A549 (cell line): ENCODE data around the gene PDGFRA. TPM values are rescaled to one million over a fixed set of nuclear protein-coding genes. Genes with fewer than 3 reads are reported as not detected.
A peak's percentile ranks its signal among the peaks of the same experiment; 100 is the strongest.

Experiments used
- ATAC-seq, 2 experiments: fragments of 200-7000 bp in 1 of 2; fragments of >200 bp in 1 of 2; cut with Nextera tagmentation in 1 of 2; cut with Tn5 transposase in 1 of 2; 3 replicates each; pipeline versions ENCODE4 v1.8.0 to v1.9.1; 2018 to 2020; ENCODE audit warnings: mild to moderate bottlenecking in 1 of 2, moderate library complexity in 1 of 2
- CTCF ChIA-PET: fragments of 300-600 bp; sonication (Branson Sonifier 250); formaldehyde crosslinking; extraction: SDS; loops from one replicate; lab custom pipeline; 2021; ENCODE audit warnings: antibody characterized with exemption, inconsistent platforms; lab: Yijun Ruan, JAX
- POLR2A ChIA-PET: fragments of 350-600 bp; formaldehyde crosslinking; extraction: SDS; loops from one replicate; lab custom pipeline; 2021; ENCODE audit warnings: antibody characterized with exemption, inconsistent platforms; lab: Yijun Ruan, JAX
- DNase-seq, 2 experiments: peaks; one replicate each; pipeline versions ENCODE4 v3.0.0 to v3.0.0-alpha.2; 2011 to 2016; ENCODE audit warnings: low read depth in 1 of 2, low spot score in 1 of 2
- FAIRE-seq: peaks from 2 replicates; lab custom pipeline; 2011; peaks lifted over from hg19 to GRCh38; lab: Jason Lieb, UNC
- H3K27ac ChIP-seq, 2 experiments: fragments of >200 bp; sonication (Bioruptor Twin); formaldehyde crosslinking; 3 replicates each; pipeline ENCODE4 v1.5.1; 2016 to 2017
- H3K4me1 ChIP-seq: fragments of >200 bp; sonication (Bioruptor Twin); formaldehyde crosslinking; 3 replicates; pipeline ENCODE4 v1.6.1; 2016
- H3K4me2 ChIP-seq: fragments of >200 bp; sonication (Bioruptor Twin); formaldehyde crosslinking; 3 replicates; pipeline ENCODE4 v1.6.1; 2016
- H3K4me3 ChIP-seq: fragments of >200 bp; sonication (Bioruptor Twin); formaldehyde crosslinking; 3 replicates; pipeline ENCODE4 v1.5.1; 2016
- H3K9me3 ChIP-seq: fragments of >200 bp; sonication (Bioruptor Twin); formaldehyde crosslinking; 3 replicates; pipeline ENCODE4 v1.6.1; 2016
- CEBPB ChIP-seq, 2 experiments: fragments of >200 bp in 1 of 2; sonication (Bioruptor Twin) in 1 of 2; formaldehyde crosslinking in 1 of 2; IDR thresholded peaks; 2 replicates each; pipeline ENCODE4 v1.6.1; 2012 to 2016
- CTCF ChIP-seq: fragments of >200 bp; sonication (Bioruptor Twin); formaldehyde crosslinking; IDR thresholded peaks from 3 replicates; pipeline ENCODE4 v1.5.1; 2016
- E2F6 ChIP-seq: IDR thresholded peaks from 2 replicates; pipeline ENCODE4 v1.6.1; 2012; ENCODE audit warnings: low read depth, borderline replicate concordance
- ESRRA ChIP-seq: fragments of 150-350 bp; IDR thresholded peaks from 2 replicates; pipeline ENCODE4 v1.6.1; 2014; ENCODE audit warnings: mild to moderate bottlenecking, low read length, borderline replicate concordance
- HOXB13 ChIP-seq: fragments of 250-450 bp; sonication (Bioruptor Pico); IDR thresholded peaks from 2 replicates; pipeline ENCODE4 v1.5.0; 2020; ENCODE audit warnings: low read depth, mild to moderate bottlenecking, moderate library complexity
- MAFK ChIP-seq: fragments of 450-650 bp; IDR thresholded peaks from 2 replicates; pipeline ENCODE4 v1.6.1; 2014; ENCODE audit not compliant: partially characterized antibody
- NFE2L2 ChIP-seq: fragments of 150-350 bp; conservative IDR thresholded peaks from 2 replicates; pipeline ENCODE4 v1.6.1; 2014; ENCODE audit warnings: low read length
- PBX3 ChIP-seq: IDR thresholded peaks from 2 replicates; pipeline ENCODE4 v1.6.1; 2012
- RAD21 ChIP-seq, 2 experiments: fragments of >200 bp in 1 of 2; sonication (Bioruptor Twin) in 1 of 2; formaldehyde crosslinking in 1 of 2; IDR thresholded peaks in 1 of 2; conservative IDR thresholded peaks in 1 of 2; 2 replicates in 1 of 2; 3 replicates in 1 of 2; pipeline ENCODE4 v1.6.1; 2012 to 2018; ENCODE audit warnings: inconsistent platforms in 1 of 2
- SMC3 ChIP-seq: fragments of >200 bp; sonication (Bioruptor Twin); formaldehyde crosslinking; IDR thresholded peaks from 3 replicates; pipeline ENCODE4 v1.6.1; 2018; ENCODE audit warnings: inconsistent platforms
- WGBS: methylation state at CpG from one replicate; pipeline ENCODE4 v1.1.6; 2017; ENCODE audit errors: missing lambda C conversion rate; 5-methylcytosine and 5-hydroxymethylcytosine counted together
- polyA plus RNA-seq, 4 experiments: library from polyadenylated mRNA; depleted of rRNA in 3 of 4; stranded (reverse); fragments of >200 nt; fragmentation: RNase III in 1 of 4; extraction: RNeasy Plus Mini Kit Qiagen cat#74134 plus additional on column Dnase treatment in 1 of 4; gene quantifications; 2 replicates in 3 of 4; 3 replicates in 1 of 4; pipeline ENCODE4 v1.2.3, GENCODE V29; 2011 to 2017

The PDGFRA gene
- polyA plus RNA-seq, 2 of the 4 experiments (the other 2 are of a cell fraction): 0.40 to 0.92 TPM

GRCh38 chr4:54322818-54323417, 93.8 kb downstream of the PDGFRA start:
- no peak for FAIRE-seq
- ChIA-PET CTCF (interaction anchor here (0.8 to 1.2 kb wide), 4 partner anchors 10 to 109 kb away, joined by 3 to 5 read pairs (median 4); no protein-coding TSS in a partner anchor), POLR2A (no interaction called here)
- Histone ChIP-seq H3K4me3 (no peak overlapping the region), H3K4me1 (no peaks in the 10 kb centered on the region), H3K9me3 (no peaks in the 10 kb centered on the region)
- WGBS: 17% methylated on average over 10 of the region's 10 CpGs
- TF ChIP-seq SMC3 (peak; percentile 54; the same call in 2 of the 3 replicates), CTCF (peak; percentile 53), E2F6 (no peak), CEBPB (IDR thresholded peaks at IDR 0.05) (no peak), RAD21 (conservative IDR thresholded peaks at IDR 0.05 in 1 of 2, IDR thresholded peaks at IDR 0.05 in 1 of 2) (peak; percentile 68 to 75)
- TF ChIP-seq, all 56 proteins: peak for 3
- H3K27ac ChIP-seq: no peak overlapping the region
- peak; percentile 87 to 96 for ATAC-seq
- H3K4me2 ChIP-seq: no peak overlapping the region
- peak; percentile 37 to 55 for DNase-seq

GRCh38 chr4:54330896-54331295, 101.8 kb downstream of the PDGFRA start:
- DNase-seq (no peak), ATAC-seq (no peak), FAIRE-seq (no peak)
- Histone ChIP-seq H3K4me2 (no peak overlapping the region), H3K9me3 (no peaks in the 10 kb centered on the region), H3K4me1 (no peaks in the 10 kb centered on the region), H3K27ac (no peak overlapping the region), H3K4me3 (no peak overlapping the region)
- ChIA-PET CTCF (no interaction called here), POLR2A (no interaction called here)
- TF ChIP-seq CEBPB (IDR thresholded peaks at IDR 0.05): no peak
- no peak for TF ChIP-seq NFE2L2
- peak; percentile 83 for TF ChIP-seq MAFK
- 19% methylated on average over 3 of the region's 3 CpGs for WGBS

GRCh38 chr4:54332542-54332941, 103.4 kb downstream of the PDGFRA start:
- no peak overlapping the region for H3K4me2 ChIP-seq

More at GRCh38 chr4:54332542-54332941, 103.4 kb downstream of the PDGFRA start:
- H3K9me3 ChIP-seq: no peaks in the 10 kb centered on the region
- H3K4me1 ChIP-seq: no peaks in the 10 kb centered on the region
- ATAC-seq: no peak
- ChIA-PET POLR2A (no interaction called here), CTCF (interaction anchor here (0.6 to 1.5 kb wide), 2 partner anchors 9 to 109 kb away, joined by 3 read pairs; no protein-coding TSS in a partner anchor)
- 13% methylated on average over 4 of the region's 4 CpGs for WGBS
- H3K27ac ChIP-seq: no peak overlapping the region
- no peak for TF ChIP-seq ESRRA
- no peak for TF ChIP-seq HOXB13 (CRISPR knock-in tag)
- no peak for TF ChIP-seq RAD21 (conservative IDR thresholded peaks at IDR 0.05 in 1 of 2, IDR thresholded peaks at IDR 0.05 in 1 of 2)
- no peak for TF ChIP-seq CTCF
- no peak for TF ChIP-seq PBX3
- FAIRE-seq: no peak
- no peak for DNase-seq
- no peak overlapping the region for H3K4me3 ChIP-seq
